GM12873 (cell line): Measurements from ENCODE around the gene SGTA.

Experiments used
- TF ChIP-seq, protein P1 (sequence below): IDR thresholded peaks from 2 replicates; pipeline ENCODE4 v1.5.1; 2012; ENCODE audit warnings: low read depth, mild to moderate bottlenecking, moderate library complexity, low read length, control low read depth; ENCODE audit not compliant: insufficient read depth; ENCODE audit errors: missing control alignments

Gene SGTA

DNA sequence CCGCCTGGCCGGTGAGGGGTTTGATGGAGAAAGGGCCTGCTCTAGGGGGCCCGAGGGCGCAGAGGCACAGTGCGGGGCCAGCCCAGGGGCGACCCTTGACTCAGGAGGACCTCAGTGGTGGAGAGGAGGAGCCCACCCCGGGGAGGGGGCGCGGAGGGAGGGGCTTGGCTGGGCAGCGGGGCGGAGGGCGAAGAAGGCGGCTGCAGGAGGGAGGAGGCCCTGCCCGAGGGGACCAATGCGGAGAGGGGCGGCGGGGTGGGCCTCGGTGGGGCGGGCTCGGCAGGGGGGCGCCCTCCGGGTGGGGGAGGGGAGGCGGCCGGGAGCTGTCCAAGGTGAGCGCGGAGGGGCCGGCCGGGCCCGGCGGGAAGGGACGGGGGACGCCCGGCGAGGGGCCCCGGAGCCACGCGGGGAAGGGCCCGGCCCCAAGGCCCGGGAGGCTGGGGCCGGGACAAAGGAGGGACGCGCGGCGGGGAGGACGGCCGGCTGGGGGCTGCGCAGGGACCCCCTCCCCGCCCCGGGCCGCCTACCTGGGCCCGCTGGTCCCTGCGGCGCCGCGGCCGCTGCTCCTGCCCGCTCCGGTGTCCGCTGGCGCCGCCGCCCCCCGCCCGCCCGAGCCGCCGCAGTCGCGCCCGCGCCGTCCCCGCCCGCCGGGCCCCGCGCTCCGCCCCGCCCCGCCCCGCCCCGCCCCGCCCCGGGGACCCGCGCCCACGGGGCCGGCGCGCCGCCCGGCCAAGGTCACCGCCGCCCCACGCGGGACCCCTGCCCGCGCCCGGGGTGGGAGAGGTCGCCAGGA, 62.1 kb downstream of the SGTA start, which contains the start of gene DIRAS1:
Gene DIRAS1 (minus strand): TSS at position 596 of the 793 bp plus-strand sequence. CDS start 3,566 bp downstream, outside the sequence.
- TF ChIP-seq, protein P1, sequence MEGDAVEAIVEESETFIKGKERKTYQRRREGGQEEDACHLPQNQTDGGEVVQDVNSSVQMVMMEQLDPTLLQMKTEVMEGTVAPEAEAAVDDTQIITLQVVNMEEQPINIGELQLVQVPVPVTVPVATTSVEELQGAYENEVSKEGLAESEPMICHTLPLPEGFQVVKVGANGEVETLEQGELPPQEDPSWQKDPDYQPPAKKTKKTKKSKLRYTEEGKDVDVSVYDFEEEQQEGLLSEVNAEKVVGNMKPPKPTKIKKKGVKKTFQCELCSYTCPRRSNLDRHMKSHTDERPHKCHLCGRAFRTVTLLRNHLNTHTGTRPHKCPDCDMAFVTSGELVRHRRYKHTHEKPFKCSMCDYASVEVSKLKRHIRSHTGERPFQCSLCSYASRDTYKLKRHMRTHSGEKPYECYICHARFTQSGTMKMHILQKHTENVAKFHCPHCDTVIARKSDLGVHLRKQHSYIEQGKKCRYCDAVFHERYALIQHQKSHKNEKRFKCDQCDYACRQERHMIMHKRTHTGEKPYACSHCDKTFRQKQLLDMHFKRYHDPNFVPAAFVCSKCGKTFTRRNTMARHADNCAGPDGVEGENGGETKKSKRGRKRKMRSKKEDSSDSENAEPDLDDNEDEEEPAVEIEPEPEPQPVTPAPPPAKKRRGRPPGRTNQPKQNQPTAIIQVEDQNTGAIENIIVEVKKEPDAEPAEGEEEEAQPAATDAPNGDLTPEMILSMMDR = no peak

DNA sequence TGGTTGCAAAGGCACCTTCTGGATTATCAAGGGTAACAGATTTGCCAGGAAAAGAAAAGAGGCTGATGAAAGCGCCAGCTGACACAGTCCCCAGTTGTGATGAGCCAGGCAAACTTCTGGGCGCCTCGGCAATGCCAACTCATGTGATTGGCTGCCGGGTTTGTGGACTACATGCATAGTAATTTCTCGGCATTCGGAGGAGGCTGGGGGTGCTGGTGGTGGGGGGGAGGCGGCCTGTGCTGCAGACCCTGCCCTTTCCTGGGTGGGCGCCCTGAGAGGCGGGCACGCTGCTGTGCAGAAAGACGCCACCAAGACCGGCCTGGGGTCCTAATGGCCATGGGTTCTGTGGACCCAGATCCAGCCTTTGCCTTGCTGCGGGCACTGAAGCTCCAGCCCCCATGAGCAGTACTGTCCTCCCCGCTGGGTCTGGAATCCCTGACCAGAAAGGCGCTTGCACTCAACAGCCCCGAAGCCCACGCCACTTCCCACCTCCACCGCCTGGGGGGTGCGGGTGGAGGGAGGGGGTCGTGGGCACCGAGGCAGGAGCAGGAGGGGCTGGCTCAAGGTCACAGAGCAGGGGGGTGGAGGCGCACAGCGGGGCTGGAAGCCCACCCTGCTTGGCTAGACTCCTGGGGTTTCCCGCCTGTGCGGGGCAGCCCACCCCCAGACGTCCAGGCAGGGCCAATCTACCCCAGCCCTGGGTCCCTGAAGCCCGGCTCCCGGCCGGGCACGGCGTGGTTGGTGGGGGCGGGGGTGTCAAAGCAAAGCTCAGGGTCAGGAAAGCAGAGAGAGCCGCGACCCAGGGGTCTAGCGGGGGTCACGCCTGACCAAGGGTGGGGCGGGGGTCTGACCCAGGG, 62.9 kb downstream of the SGTA start:
- TF ChIP-seq, protein P1 = peak; percentile 20

DNA sequence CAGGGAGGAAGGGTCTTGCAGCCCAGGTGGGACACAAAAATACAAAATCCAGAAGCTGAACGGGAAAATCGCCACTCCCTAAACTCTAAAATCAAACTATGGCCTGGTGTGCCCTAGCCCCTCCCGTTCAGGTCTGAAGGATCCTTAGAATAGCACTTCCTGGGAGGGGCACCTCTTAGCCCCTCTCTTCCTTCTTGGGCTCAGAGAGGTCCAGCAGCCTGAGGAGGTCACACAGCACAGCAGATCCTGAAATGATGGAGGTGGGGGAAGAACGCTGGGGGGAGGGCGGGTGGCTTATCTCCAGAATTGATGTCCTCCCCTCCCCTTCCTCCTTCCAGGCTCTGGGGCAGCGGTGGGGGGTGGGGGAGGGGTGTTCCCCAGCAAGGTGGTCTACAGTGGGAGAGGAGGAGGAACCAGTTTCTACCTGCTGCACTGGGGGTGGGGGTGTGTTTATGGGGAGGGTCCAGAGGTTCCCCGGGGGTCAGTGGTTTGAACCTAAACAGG, 63.8 kb downstream of the SGTA start:
- TF ChIP-seq, protein P1 = no peak

DNA sequence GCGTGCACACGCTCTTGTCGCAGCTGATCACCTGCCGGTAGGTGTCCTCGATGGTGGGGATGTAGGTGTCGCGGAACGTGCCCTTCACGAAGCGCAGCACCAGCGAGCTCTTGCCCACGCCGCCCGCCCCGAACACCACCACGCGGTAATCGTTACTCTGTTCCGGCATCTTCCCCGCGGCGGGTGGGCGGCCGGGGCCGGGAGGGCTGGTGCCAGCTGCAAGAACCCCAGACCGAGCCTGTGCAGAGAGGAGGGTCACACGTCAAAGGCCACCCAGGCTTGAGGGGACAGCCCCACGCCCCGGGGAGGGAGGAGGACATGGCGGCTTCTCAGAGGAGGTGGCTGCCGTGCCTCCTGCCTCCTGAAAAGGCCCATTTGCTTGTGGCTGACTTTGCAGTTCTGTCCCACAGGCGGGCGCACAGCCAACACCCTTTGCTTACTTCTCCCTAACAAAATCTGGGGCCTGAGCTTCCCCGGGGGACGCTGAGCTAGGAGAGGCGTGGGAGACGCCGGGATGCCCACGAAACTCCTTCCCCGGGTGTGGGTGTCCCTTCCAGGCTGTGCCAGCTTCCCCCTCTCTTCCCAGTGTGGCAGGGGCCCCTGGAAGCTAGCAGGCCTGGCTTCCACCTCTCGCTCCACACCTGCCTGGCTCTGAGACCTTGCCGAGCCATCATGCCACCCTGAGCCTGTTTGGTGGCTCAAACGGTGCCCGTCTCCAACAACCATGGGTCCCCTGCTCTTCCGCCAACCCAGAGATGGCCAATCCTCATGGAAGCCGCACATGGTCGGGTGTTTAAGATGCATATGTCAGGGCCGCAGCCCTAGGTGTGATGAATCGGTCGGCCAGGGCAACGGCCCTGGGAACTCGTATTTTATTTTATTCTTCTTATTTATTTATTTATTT, 65.2 kb downstream of the SGTA start:
- TF ChIP-seq, protein P1 = no peak

DNA sequence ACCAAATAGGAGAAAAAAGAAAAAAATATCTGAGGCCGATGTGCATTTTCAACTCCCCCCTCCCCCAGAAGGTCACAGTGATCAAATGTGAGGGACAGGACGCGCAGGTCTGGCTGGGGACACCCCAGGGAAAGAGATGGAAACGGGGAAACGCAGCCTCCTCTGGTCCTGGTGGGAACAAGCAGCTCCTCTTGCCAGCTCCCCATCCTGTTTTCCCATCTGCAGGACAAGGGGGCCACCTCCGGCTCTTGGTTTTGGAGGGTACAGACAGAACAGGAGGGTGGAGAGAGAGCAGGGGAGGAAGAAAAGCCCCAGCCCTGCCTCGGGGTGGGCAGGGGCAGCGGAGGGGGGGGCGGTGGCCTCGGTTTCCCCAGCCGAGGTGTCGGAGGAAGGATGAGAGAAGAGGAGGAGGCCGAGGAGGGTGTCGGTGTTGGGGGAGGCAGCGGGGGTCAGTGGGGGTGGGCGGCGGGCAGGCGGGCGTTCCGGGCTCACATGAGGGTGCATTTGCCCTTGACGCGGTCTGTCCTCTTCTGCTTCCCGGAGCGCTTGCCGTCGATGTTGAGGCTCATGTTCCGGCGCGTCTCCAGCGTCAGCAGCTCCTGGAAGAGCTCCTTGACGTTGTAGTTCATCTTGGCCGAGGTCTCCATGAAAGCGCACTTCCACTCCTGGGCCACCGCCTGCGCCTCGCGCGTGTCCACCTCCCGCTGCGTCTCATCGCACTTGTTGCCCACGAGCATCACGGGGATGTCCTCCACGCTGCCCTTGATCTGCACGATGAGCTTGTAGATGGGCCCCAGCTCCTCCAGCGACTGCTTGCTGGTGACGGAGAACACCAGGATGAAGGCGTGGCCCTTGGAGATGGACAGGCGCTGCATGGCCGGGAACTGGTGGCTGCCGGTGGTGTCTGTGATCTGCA, 66.1 kb downstream of the SGTA start:
- TF ChIP-seq, protein P1 = no peak

DNA sequence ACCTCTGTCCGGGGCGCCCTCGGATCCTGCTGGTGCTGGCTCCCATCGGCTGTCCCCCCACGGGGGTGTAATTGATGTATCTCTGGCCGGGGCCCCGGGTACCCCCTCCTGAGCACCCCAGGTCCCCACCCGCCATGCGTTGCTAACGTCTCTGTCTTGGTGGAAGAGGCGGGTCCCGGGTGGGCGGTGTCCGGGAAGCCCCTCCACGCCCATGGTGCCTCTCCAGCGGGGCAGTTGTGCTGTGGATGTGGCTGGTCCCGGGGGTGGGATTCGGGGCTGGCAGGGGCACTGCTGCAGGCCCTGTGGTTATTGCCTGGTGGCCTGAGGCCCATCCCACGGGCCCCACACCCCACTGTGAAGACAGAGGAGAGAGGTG, 66.8 kb downstream of the SGTA start:
- TF ChIP-seq, protein P1 = no peak
